HG03095 (cell line): ENCODE results near the gene SRRM3.
"Not testable (repeated sequence)": the region's sequence is repeated elsewhere in the genome, so short reads cannot be mapped to it uniquely, and the experiment has no call there.

Experiments used
- ATAC-seq: cut with Tn5 transposase; IDR thresholded peaks from one replicate; pipeline ENCODE4 v1.9.1; 2021; ENCODE audit warnings: moderate library complexity; ENCODE audit not compliant: unreplicated experiment

Gene SRRM3

GRCh38 chr7:76260171-76260703 lies 58.5 kb downstream of the SRRM3 start:
- no peak for ATAC-seq

GRCh38 chr7:76261329-76261728 lies 59.6 kb downstream of the SRRM3 start:
- ATAC-seq, result no peak

- ATAC-seq, result no peak
These were observed 60.2 kb downstream of the SRRM3 start for GRCh38 chr7:76261931-76262330.

- ATAC-seq, result no peak
These were observed 61.1 kb downstream of the SRRM3 start for GRCh38 chr7:76262683-76263402.

- ATAC-seq, result no peak
These were observed 63.6 kb downstream of the SRRM3 start for GRCh38 chr7:76265299-76265698.

- ATAC-seq, result no peak
These were observed 65.6 kb downstream of the SRRM3 start for GRCh38 chr7:76267107-76267893.

GRCh38 chr7:76267894-76268183 lies 66.1 kb downstream of the SRRM3 start:
- no peak for ATAC-seq

GRCh38 chr7:76268376-76268775 lies 66.7 kb downstream of the SRRM3 start:
- no peak for ATAC-seq

GRCh38 chr7:76269895-76270294 lies 68.2 kb downstream of the SRRM3 start:
- no peak for ATAC-seq

GRCh38 chr7:76271384-76271783 lies 69.7 kb downstream of the SRRM3 start:
- not testable (repeated sequence) for ATAC-seq

GRCh38 chr7:76272142-76272541 lies 70.4 kb downstream of the SRRM3 start:
- no peak for ATAC-seq

GRCh38 chr7:76272851-76273497 lies 71.3 kb downstream of the SRRM3 start:
- ATAC-seq, result no peak

GRCh38 chr7:76273503-76273902 lies 71.8 kb downstream of the SRRM3 start:
- ATAC-seq, result no peak

- no peak for ATAC-seq
These were observed 76.8 kb downstream of the SRRM3 start for GRCh38 chr7:76278540-76278939.

- ATAC-seq, result no peak
These were observed 78.7 kb downstream of the SRRM3 start for GRCh38 chr7:76280408-76280807.

GRCh38 chr7:76281006-76281705 lies 79.5 kb downstream of the SRRM3 start:
- no peak for ATAC-seq

GRCh38 chr7:76281706-76282343 lies 80.1 kb downstream of the SRRM3 start:
- ATAC-seq, result no peak

GRCh38 chr7:76282344-76283253 lies 80.9 kb downstream of the SRRM3 start:
- no peak for ATAC-seq

- no peak for ATAC-seq
These were observed 81.8 kb downstream of the SRRM3 start for GRCh38 chr7:76283254-76284159.
